Activated CD4-positive, alpha-beta T cell treated with anti-CD3 and anti-CD28 coated beads, Interleukin-2, amount 50 U/mL, for 24 hours (primary cell): ENCODE data around the gene IFNA4.
"Not testable (repeated sequence)": the region's sequence is repeated elsewhere in the genome, so short reads cannot be mapped to it uniquely, and the experiment has no call there.

Experiments used
- DNase-seq, 2 donors: peaks; one replicate each; pipeline ENCODE4 v3.0.0-alpha.2; 2020; ENCODE audit warnings: low read depth in 1 of 2, low spot score in 1 of 2

The IFNA4 gene

DNA sequence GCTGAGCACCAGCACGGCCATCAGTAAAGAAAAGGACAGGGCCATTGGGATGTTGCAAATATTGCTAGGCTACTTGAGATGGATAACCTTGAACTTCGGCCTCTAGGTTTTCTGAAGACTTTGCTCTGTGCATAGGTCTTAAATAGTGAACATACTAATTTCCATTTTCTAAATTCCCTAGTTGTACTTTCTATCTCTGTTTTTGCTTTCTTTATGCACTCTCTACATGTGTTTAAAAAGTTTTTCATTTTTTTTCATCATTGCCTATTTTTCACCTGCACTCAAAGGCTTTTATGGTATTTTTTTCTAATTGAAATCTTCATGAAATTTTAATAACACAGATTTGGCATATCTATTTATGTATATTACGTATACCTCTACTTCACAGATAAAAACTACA lies at the start of gene IFNA4:
Gene IFNA4 (minus strand): TSS at position 101 of the 400 bp plus-strand sequence. CDS start 56 bp downstream, at position 45.
- DNase-seq, result not testable (repeated sequence)

DNA sequence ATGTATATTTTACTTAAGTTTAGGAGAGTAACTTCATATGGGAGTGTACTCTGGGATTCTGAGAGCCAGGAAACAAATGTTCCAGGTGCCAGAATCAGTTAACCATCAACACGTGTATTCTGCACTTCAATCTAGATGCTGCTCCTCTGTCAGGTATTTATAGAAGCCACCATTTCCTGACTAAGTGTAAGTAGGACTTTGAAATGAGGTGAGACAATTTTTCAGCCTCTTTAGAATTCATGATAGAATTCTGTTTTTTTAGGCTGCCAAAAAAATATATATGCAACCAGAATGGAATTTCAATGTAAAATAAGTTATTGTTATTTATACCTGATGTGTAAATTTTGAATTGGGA lies 49.0 kb upstream of the IFNA4 start:
- not testable (repeated sequence) for DNase-seq

DNA sequence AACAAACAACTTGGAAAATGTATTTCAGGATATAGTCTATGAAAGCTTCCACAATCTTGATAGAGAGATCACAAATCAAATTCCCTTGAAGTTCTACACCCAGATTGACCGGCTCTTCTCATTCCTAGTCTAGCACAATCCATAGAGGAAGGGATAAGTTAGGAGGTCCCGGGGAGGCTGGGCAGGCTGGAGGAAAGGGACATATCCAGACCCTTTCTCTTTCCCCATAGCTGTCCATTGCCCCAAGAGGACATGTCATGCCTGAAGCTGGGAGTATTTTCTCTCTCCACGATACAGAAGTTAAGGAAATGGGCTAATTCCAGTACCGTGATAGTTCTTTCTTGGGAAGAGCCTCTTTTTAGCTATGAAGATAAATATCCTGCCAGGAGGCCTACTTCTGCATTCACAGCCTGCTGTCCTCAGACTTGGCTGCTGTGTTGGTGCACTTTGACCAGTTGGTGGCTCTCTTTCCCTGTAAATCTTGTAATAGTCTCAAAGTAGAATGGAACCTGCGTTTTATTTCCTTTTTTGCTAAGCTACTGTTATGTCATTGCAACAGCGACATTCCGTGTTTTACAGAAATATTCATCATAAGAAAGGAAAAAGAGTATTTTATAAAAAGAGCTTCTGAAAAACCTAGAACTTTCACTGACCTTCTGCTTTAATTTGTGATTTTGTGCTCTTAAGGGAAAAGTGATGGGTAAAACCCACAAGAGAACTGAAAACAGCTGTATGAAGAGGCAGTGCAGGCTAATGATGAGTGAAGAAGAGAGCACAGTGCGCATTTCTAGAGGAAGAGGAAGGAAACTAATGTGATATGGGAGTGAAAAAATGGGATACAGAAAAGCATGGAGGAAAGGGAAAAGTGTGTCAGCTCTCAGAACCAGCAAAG lies 48.3 kb upstream of the IFNA4 start:
- peak in 1 of 2 donors; percentile 27 for DNase-seq

GRCh38 chr9:21234153-21234687 lies 46.8 kb upstream of the IFNA4 start:
- no peak for DNase-seq

DNA sequence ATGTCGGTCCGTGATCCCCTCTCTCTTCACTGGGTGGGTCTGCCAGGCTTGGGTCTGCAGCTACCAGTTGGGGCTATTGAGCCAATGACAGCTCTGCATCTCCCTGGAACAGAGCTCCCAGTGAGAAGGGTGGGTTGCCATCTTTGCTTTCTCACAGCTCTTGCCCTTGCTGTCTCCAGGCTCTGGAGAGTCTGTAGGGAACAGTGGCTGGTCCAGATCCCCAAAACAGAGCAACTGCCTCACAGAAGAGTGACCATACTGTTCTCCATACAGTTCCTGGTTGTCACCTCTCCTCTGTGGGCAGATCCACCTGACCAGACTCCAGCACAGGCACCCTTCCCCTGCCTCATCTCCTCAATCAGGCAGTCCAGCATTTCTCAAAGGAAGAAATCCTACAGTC lies 45.9 kb upstream of the IFNA4 start:
- no peak for DNase-seq

DNA sequence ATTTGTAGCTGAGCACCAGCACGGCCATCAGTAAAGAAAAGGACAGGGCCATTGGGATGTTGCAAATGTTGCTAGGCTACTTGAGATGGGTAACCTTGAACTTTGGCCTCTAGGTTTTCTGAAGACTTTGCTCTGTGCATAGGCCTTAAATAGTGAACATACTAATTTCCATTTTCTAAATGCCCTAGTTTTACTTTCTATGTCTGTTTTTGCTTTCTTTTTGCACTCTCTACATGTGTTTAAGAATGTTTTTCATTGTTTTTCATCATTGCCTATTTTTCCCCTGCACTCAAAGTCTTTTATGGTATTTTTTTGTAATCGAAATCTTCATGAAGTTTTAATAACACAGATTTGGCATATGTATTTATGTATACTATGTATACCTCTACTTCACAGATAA lies 40.7 kb upstream of the IFNA4 start, which contains the start of gene IFNA17:
Gene IFNA17 (minus strand): TSS at position 101 of the 400 bp plus-strand sequence. CDS start 49 bp downstream, at position 52.
- no peak for DNase-seq

DNA sequence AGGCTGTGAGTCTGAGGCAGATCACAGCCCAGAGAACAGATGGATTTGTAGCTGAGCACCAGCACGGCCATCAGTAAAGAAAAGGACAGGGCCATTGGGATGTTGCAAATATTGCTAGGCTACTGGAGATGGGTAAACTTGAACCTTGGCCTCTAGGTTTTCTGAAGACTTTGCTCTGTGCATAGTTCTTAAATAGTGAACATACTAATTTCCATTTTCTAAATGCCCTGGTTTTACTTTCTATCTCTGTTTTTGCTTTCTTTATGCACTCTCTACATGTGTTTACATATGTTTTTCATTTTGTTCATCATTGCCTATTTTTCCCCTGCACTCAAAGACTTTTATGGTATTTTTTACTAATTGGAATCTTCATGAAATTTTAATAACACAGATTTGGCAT lies 29.8 kb upstream of the IFNA4 start, which contains the start of gene IFNA16:
Gene IFNA16 (minus strand): TSS at position 101 of the 400 bp plus-strand sequence. CDS start 6 bp downstream, at position 95.
- DNase-seq, result not testable (repeated sequence)

DNA sequence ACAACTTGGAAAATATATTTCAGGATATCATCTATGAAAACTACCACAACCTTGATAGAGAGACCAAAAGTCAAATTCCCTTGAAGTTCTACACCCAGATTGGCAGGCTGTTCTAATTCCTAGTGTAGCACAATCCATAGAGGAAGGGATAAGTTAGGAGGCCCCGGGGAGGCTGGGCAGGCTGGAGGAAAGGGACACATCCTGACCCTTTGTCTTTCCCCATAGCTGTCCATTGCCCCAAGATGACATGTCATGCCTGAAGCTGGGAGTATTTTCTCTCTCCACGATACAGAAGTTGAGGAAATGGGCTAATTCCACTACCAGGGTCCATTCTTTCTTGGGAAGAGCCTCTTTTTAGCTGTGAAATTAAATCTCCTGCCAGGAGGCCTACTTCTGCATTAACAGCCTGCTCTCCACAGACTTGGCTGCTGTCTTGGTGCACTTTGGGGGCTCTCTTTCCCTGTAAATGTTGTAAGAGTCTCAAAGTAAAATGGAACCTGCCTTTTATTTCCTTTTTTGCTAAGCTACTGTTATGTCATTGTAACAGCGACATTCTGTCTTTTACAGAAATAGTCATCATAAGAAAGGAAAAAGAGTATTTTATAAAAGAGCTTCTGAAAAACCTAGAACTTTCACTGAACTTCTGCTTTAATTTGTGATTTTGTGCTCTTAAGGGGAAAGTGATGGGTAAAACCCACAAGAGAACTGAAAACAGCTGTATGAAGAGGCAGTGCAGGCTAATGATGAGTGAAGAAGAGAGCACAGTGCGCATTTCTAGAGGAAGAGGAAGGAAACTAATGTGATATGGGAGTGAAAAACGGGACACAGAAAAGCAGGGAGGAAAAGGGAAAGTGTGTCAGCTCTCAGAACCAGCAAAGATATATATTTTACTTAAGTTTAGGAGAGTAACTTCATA lies 26.3 kb upstream of the IFNA4 start:
- not testable (repeated sequence) for DNase-seq

- DNase-seq, result not testable (repeated sequence)
Measured at GRCh38 chr9:21212160-21212559, 24.8 kb upstream of the IFNA4 start.

DNA sequence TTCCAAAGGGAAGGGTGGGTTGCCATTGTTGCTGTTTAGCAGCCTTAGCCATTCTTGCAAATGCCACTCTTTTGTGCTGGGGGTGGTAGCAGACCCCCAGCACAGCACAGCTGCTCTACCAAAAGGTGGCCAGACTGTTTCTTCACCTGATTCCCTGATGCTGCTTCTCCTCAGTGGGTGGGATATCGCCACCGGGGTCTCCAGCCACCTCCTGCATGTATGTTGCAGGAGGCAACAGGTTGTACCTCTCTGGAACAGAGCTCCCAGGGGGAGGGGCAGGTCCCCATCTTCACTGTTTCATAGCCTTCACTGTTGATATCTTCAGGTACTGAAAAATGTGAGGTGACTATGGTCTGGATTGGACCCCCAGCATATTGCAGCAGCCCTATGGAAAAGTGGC lies 23.4 kb upstream of the IFNA4 start:
- not testable (repeated sequence) for DNase-seq

GRCh38 chr9:21210311-21210710 lies 22.9 kb upstream of the IFNA4 start:
- no peak for DNase-seq

GRCh38 chr9:21207043-21207442 lies 19.7 kb upstream of the IFNA4 start, which contains the start of gene IFNA10:
Gene IFNA10, minus strand, starts transcription at chr9:21207143. Its CDS starts 46 bp downstream, at chr9:21207097.
- DNase-seq, result not testable (repeated sequence)

DNA sequence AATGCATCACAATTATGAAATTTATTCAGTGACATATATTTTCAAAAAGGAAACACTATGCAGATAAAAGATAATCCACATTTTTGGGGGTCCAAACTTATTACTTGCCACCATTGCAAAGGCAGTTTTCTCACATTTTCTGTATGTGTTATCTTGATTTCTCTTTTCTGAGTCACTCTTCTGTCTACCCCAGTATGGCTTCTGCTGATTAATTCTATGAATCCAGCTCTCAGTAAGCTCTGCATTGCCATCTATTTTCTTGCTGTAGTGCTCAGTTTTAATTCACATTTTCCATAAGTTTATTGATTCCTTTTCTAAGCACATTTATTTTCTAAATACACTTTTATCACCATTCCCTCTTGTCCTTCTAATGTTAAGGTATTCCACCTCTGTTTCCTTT lies 17.8 kb upstream of the IFNA4 start:
- no peak for DNase-seq

GRCh38 chr9:21202105-21202504 lies 14.7 kb upstream of the IFNA4 start, which contains the start of gene IFNA7:
Gene IFNA7, minus strand, starts transcription at chr9:21202205. Its CDS starts 40 bp downstream, at chr9:21202165.
- not testable (repeated sequence) for DNase-seq

GRCh38 chr9:21194867-21195776 lies 7.7 kb upstream of the IFNA4 start:
- DNase-seq, result peak in 1 of 2 donors; percentile 23

GRCh38 chr9:21182810-21183736 lies 4.3 kb downstream of the IFNA4 start:
- DNase-seq, result not testable (repeated sequence)

- no peak for DNase-seq
Measured at GRCh38 chr9:21174671-21175070, 12.7 kb downstream of the IFNA4 start.

GRCh38 chr9:21172156-21172555 lies 15.2 kb downstream of the IFNA4 start:
- DNase-seq, result no peak

DNA sequence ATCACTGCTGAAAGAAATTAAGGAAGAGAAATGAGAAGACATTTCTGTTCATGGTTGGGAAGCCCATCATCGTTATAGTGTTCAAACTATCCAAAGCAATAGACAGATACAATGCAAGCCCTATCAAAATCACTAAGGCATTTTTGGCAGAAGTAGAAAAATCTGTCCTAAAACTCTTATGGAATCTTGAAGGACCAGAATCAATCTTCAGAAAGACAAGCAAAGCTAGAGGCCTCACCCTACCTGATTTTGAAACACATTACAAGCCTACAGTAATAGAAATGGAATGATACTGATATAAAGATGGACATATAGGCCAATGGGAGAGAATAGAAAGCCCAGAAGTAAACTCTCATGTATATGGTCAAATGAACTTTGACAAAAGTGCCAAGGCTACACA lies 16.0 kb downstream of the IFNA4 start:
- DNase-seq, result no peak
